ENCODE results near the gene FGF11. TPM values are rescaled to one million over a fixed set of nuclear protein-coding genes. Genes with fewer than 3 reads are reported as not detected.

The FGF11 gene
- total and polyA plus RNA-seq, 2 of the 13 experiments (the other 11 are each of a cell fraction or from before 2014, with no cell fraction given) = 0.20 to 7.6 TPM

DNA sequence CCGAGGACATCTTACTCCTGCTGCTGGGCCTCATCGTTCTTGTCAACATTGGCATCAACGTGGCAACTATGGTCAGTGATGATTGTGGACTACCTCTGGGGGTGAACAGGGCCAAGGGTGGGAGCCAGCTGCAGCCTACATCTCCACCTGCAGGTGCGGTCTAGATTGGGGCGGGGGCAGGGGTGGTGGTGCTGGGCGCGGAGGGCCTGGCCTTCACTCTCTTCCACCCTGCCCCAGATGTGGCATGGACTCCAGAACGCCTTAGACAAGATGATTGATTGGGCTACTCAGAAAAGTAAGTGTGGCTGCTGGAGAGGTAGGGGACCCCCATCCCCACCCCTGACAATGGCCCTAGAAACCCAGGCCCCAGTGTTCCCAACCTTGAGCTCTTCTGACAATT lies 13.6 kb upstream of the FGF11 start:
- H3K9me3 ChIP-seq (ENCODE audit: low read length) = no peaks in the 10 kb centered on the region
- no peak overlapping the region for H3K4me3 ChIP-seq (replicated peaks in 1 of 3; ENCODE audit: insufficient read depth in 1 of 3, low read depth in 2 of 3, low read length in 3 of 3)
- H4K20me1 ChIP-seq (ENCODE audit: insufficient read depth, low read length) = no peaks in the 10 kb centered on the region
- FAIRE-seq (no peak), DNase-seq (ENCODE audit: low spot score) (no peak), ATAC-seq (no peak)
- H2AFZ ChIP-seq (ENCODE audit: low read length) = no peak overlapping the region
- peaks cover 3% of the 10 kb centered on the region in 2 experiments; a peak in 3 of 5 replicates for H3K27me3 ChIP-seq (ENCODE audit: control insufficient read depth in 1 of 2, insufficient read depth in 2 of 2, low read length in 2 of 2)
- intact Hi-C loops (cut with micrococcal nuclease; ENCODE audit: unreplicated experiment) (no loop called here), in situ Hi-C loops (cut with HindIII; ENCODE audit: extremely low pct_ligation_motif_present, low pct_unique_long_range_greater_than_20kb) (no loop called here)
- H3K4me1 ChIP-seq (ENCODE audit: insufficient read depth, low read length) = peaks cover 10% of the 10 kb centered on the region
- POLR2A ChIA-PET = interaction anchor here (0.8 kb wide), 1 partner anchor 22 kb away, joined by 3 read pairs; the partner anchor contains the start of gene TMEM256
- CTCF ChIA-PET (ENCODE audit: low intra/inter-chr PET ratio, low total read pairs) = no interaction called here
- H3K79me2 ChIP-seq (ENCODE audit: insufficient read depth, low read length) = no peaks in the 10 kb centered on the region
- TF ChIP-seq HMGA1 (CRISPR knock-in tag; conservative IDR thresholded peaks at IDR 0.05) (no peak), NFYC (CRISPR knock-in tag; IDR thresholded peaks at IDR 0.05) (no peak), YEATS4 (CRISPR knock-in tag; IDR thresholded peaks at IDR 0.05; ENCODE audit: borderline replicate concordance) (no peak), SRF (IDR thresholded peaks at IDR 0.05; ENCODE audit: low read depth, low read length) (no peak), ZNF557 (CRISPR knock-in tag; IDR thresholded peaks at IDR 0.05) (no peak), CREB1 (IDR thresholded peaks at IDR 0.05) (no peak), CREB1 (CRISPR knock-in tag; IDR thresholded peaks at IDR 0.05) (no peak)
- TF ChIP-seq, protein P1, sequence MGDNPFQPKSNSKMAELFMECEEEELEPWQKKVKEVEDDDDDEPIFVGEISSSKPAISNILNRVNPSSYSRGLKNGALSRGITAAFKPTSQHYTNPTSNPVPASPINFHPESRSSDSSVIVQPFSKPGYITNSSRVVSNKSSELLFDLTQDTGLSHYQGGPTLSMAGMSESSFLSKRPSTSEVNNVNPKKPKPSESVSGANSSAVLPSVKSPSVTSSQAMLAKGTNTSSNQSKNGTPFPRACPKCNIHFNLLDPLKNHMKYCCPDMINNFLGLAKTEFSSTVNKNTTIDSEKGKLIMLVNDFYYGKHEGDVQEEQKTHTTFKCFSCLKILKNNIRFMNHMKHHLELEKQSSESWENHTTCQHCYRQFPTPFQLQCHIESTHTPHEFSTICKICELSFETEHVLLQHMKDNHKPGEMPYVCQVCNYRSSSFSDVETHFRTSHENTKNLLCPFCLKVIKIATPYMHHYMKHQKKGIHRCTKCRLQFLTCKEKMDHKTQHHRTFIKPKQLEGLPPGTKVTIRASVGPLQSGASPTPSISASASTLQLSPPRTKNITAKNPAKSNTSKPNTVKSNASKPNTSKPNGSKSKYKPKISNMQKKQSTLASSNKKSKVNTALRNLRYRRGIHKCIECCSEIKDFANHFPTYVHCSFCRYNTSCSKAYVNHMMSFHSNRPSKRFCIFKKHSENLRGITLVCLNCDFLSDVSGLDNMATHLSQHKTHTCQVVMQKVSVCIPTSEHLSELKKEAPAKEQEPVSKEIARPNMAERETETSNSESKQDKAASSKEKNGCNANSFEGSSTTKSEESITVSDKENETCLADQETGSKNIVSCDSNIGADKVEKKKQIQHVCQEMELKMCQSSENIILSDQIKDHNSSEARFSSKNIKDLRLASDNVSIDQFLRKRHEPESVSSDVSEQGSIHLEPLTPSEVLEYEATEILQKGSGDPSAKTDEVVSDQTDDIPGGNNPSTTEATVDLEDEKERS (CRISPR knock-in tag; IDR thresholded peaks at IDR 0.05) = no peak
- TF ChIP-seq, protein P2, sequence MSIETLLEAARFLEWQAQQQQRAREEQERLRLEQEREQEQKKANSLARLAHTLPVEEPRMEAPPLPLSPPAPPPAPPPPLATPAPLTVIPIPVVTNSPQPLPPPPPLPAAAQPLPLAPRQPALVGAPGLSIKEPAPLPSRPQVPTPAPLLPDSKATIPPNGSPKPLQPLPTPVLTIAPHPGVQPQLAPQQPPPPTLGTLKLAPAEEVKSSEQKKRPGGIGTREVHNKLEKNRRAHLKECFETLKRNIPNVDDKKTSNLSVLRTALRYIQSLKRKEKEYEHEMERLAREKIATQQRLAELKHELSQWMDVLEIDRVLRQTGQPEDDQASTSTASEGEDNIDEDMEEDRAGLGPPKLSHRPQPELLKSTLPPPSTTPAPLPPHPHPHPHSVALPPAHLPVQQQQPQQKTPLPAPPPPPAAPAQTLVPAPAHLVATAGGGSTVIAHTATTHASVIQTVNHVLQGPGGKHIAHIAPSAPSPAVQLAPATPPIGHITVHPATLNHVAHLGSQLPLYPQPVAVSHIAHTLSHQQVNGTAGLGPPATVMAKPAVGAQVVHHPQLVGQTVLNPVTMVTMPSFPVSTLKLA (IDR thresholded peaks at IDR 0.05) = no peak
- H3K27ac ChIP-seq (ENCODE audit: extremely low read length, insufficient read depth, low read length) = no peak overlapping the region
- no peak overlapping the region for H3K9ac ChIP-seq (ENCODE audit: insufficient read depth, low read depth, low read length)
- BruUV-seq (replicated peaks) = no TSS peak
- H3K36me3 ChIP-seq (replicated peaks in 1 of 2; ENCODE audit: control insufficient read depth in 1 of 2, insufficient read depth in 2 of 2, low read length in 2 of 2) = no peaks in the 10 kb centered on the region
- no peak overlapping the region for H3K4me2 ChIP-seq (ENCODE audit: low read depth, low read length)
- 90% methylated on average over 4 of the region's 8 CpGs for WGBS (ENCODE audit: low lambda C conversion rate)

Measured in HepG2 (cell line).